ENCODE results near the gene FGA. TPM values are rescaled to one million over a fixed set of nuclear protein-coding genes. Genes with fewer than 3 reads are reported as not detected.

FGA gene
- total and polyA plus RNA-seq, 10 of the 15 experiments (the other 5 are each of a cell fraction or from before 2014, with no cell fraction given): 3.6 TPM; not detected in 9

GRCh38 chr4:154616731-154617130, 26.2 kb upstream of the FGA start:
- CTCF ChIA-PET: interaction anchor here (1.0 to 19.0 kb wide), 4 partner anchors 9 to 110 kb away, joined by 3 to 796 read pairs (median 18); partner anchors contain the start of genes FGB and PLRG1
- H3K4me1 ChIP-seq (ENCODE audit: control insufficient read depth, insufficient read depth, low read length): peaks cover 13% of the 10 kb centered on the region
- in situ Hi-C loops (cut with MboI) (loop anchor here (5.0 kb wide), 1 partner anchor 64 kb away; the partner anchor contains the start of gene PLRG1), intact Hi-C loops (cut with micrococcal nuclease; ENCODE audit: unreplicated experiment) (no loop called here)
- H3K4me3 ChIP-seq: no peak overlapping the region
- BruUV-seq (replicated peaks): no TSS peak
- peak overlapping the region; percentile 89 for H2AFZ ChIP-seq (ENCODE audit: control insufficient read depth, low read depth, low read length)
- 50% methylated on average over 2 of the region's 2 CpGs for WGBS (ENCODE audit: insufficient coverage, insufficient replicate concordance, low lambda C conversion rate, missing lambda C conversion rate)
- no peaks in the 10 kb centered on the region for H3K36me3 ChIP-seq (ENCODE audit: control insufficient read depth in 2 of 2, insufficient read depth in 2 of 2, low read length in 1 of 2)
- no peaks in the 10 kb centered on the region for H3K27me3 ChIP-seq (replicated peaks in 1 of 2; ENCODE audit: control insufficient read depth in 2 of 2, insufficient read depth in 2 of 2, low read length in 1 of 2)
- RAD21 ChIA-PET (ENCODE audit: unreplicated experiment): interaction anchor here (0.6 to 4.5 kb wide), 5 partner anchors 57 to 831 kb away, joined by 3 to 44 read pairs (median 6); partner anchors contain the start of gene PLRG1
- H3K79me2 ChIP-seq (ENCODE audit: control insufficient read depth, insufficient read depth, low read length): no peaks in the 10 kb centered on the region
- H3K9me3 ChIP-seq (replicated peaks; ENCODE audit: control insufficient read depth, insufficient read depth, low read length): no peaks in the 10 kb centered on the region
- peak; percentile 64; the same call in 1 of the 2 replicates for TF ChIP-seq YY1 (IDR thresholded peaks at IDR 0.05; ENCODE audit: low read depth, low read length)
- TF ChIP-seq TBL1XR1 (IDR thresholded peaks at IDR 0.05; ENCODE audit: low read depth, low read length): no peak
- TF ChIP-seq SUZ12 (IDR thresholded peaks at IDR 0.05; ENCODE audit: unreplicated experiment): no peak
- no peak for TF ChIP-seq PAX8 (IDR thresholded peaks at IDR 0.05)
- peak; percentile 72 for TF ChIP-seq MEF2B (IDR thresholded peaks at IDR 0.05; ENCODE audit: partially characterized antibody, poor library complexity, severe bottlenecking)
- 0 out of 2 replicates have a peak, but pooled peaks have one; percentile 5 for TF ChIP-seq PKNOX1 (IDR thresholded peaks at IDR 0.05)
- TF ChIP-seq RB1 (IDR thresholded peaks at IDR 0.05; ENCODE audit: borderline replicate concordance): no peak
- TF ChIP-seq YBX1 (IDR thresholded peaks at IDR 0.05): no peak
- no peak for TF ChIP-seq LARP7 (IDR thresholded peaks at IDR 0.05)
- no peak for TF ChIP-seq ELK1 (IDR thresholded peaks at IDR 0.05; ENCODE audit: low read depth, low read length)
- no peak for TF ChIP-seq JUNB (IDR thresholded peaks at IDR 0.05)
- TF ChIP-seq CHD1 (IDR thresholded peaks at IDR 0.05; ENCODE audit: low read depth, low read length): no peak
- TF ChIP-seq MYC (IDR thresholded peaks at IDR 0.05; ENCODE audit: insufficient read depth, insufficient read length, insufficient replicate concordance, low read length, severe bottlenecking): no peak
- no peak for TF ChIP-seq RAD51 (IDR thresholded peaks at IDR 0.05)
- TF ChIP-seq ZSCAN29 (IDR thresholded peaks at IDR 0.05): no peak
- no peak for TF ChIP-seq ZBTB33 (IDR thresholded peaks at IDR 0.05)
- TF ChIP-seq ETV6 (conservative IDR thresholded peaks at IDR 0.05 in 1 of 2, IDR thresholded peaks at IDR 0.05 in 1 of 2; ENCODE audit: borderline replicate concordance in 1 of 2, low read depth in 1 of 2): no peak
- no peak for TF ChIP-seq SMAD1 (IDR thresholded peaks at IDR 0.05; ENCODE audit: low read depth, partially characterized antibody)
- TF ChIP-seq MEF2A (IDR thresholded peaks at IDR 0.05; ENCODE audit: insufficient read depth, low read depth, low read length): peak; percentile 62
- TF ChIP-seq SPI1 (IDR thresholded peaks at IDR 0.05; ENCODE audit: borderline replicate concordance, insufficient read depth, low read depth, low read length): no peak
- H3K27ac ChIP-seq (ENCODE audit: control insufficient read depth, insufficient read depth): peak overlapping the region; percentile 43
- ATAC-seq (peak; percentile 90), FAIRE-seq (peak; percentile 84), DNase-seq (ENCODE audit: low read depth, low spot score) (peak; percentile 47)
- H4K20me1 ChIP-seq (ENCODE audit: control insufficient read depth, insufficient read depth): no peaks in the 10 kb centered on the region
- POLR2A ChIA-PET: interaction anchor here (0.6 kb wide), 1 partner anchor 184 kb away, joined by 3 read pairs; no protein-coding TSS in a partner anchor
- SMC1A ChIA-PET (ENCODE audit: uncharacterized antibody, unreplicated experiment): interaction anchor here (0.8 to 1.2 kb wide), 4 partner anchors 26 to 110 kb away, joined by 3 to 5 read pairs (median 4); partner anchors contain the start of gene FGA
- H3K9ac ChIP-seq (ENCODE audit: control insufficient read depth, insufficient read depth, low read length): no peak overlapping the region
- peak overlapping the region; percentile 72 for H3K4me2 ChIP-seq (ENCODE audit: control insufficient read depth, insufficient read depth)

Data from GM12878 (cell line).